ENCODE measurements around the gene TFPI2. TPM values are rescaled to one million over a fixed set of nuclear protein-coding genes. Genes with fewer than 3 reads are reported as not detected.

Gene TFPI2
- total RNA-seq, 1 experiment from 2014 or later: 4.4 TPM

DNA sequence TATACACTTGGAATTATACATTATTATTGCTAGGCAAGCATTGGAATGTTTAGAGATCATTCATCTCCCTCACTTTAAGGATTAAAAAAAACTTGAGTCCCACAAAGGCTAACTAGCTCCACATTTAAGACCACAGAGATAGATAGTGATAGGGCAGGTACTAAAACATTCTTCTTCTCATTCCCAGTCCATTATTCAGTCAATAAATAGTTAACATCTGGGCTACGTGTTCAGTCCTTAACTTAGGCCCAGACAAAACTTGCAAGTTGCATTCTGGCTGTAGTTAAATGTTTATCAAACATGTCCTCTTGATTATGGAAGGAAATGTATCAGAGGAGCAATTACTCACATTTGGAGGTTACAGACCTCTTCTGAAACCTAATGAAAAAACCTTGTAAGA, 33.4 kb upstream of the TFPI2 start:
- Histone ChIP-seq H4K20me1 (ENCODE audit: control insufficient read depth, insufficient read depth, insufficient read length) (no peaks in the 10 kb centered on the region), H3T11ph (ENCODE audit: low read length) (no peak overlapping the region), H3K9ac (ENCODE audit: extremely low read depth, insufficient read length, low read length) (no peak overlapping the region), H3K4ac (ENCODE audit: low read depth, low read length) (no peak overlapping the region), H3K9me3 (ENCODE audit: control insufficient read depth, low read depth, low read length) (no peaks in the 10 kb centered on the region), H4K91ac (ENCODE audit: insufficient read length, low read depth, low read length) (no peak overlapping the region), H3K18ac (ENCODE audit: insufficient read length, low read depth, low read length) (no peak overlapping the region), H3K4me1 (ENCODE audit: insufficient read depth, low read length) (no peaks in the 10 kb centered on the region), H4K8ac (replicated peaks; ENCODE audit: insufficient read length, low read depth, low read length) (no peak overlapping the region), H3K79me1 (ENCODE audit: insufficient read depth, low read depth, low read length, poor library complexity, severe bottlenecking) (no peaks in the 10 kb centered on the region), H2BK5ac (ENCODE audit: insufficient read length, low read length) (no peak overlapping the region), H3K27ac (ENCODE audit: insufficient read length, low read depth, low read length) (no peak overlapping the region), H2BK120ac (ENCODE audit: low read depth, low read length, poor library complexity, severe bottlenecking) (no peak overlapping the region), H2AK5ac (ENCODE audit: insufficient read length, low read length) (no peak overlapping the region), H3K14ac (ENCODE audit: insufficient read depth, low read length) (no peak overlapping the region), H2BK12ac (ENCODE audit: insufficient read length, low read depth, low read length) (no peak overlapping the region), H2BK15ac (ENCODE audit: low read depth, low read length) (no peak overlapping the region), H3K23ac (ENCODE audit: insufficient read length, low read depth, low read length) (no peak overlapping the region), H4K5ac (ENCODE audit: insufficient read length, low read depth, low read length) (no peak overlapping the region), H3K23me2 (ENCODE audit: insufficient read length, low read depth, low read length, poor library complexity, severe bottlenecking) (peaks cover 7% of the 10 kb centered on the region), H3K79me2 (ENCODE audit: insufficient read depth, low read length) (no peaks in the 10 kb centered on the region), H2AFZ (ENCODE audit: low read length) (no peak overlapping the region), H3K4me2 (ENCODE audit: insufficient read depth, insufficient read length, low read length) (no peak overlapping the region), H3K27me3 (ENCODE audit: insufficient read depth, low read length) (no peaks in the 10 kb centered on the region), H3K56ac (ENCODE audit: insufficient read length, low read depth, low read length) (no peak overlapping the region), H2BK20ac (ENCODE audit: low read depth, low read length, poor library complexity, severe bottlenecking) (no peak overlapping the region)
- DNase-seq: no peak
- Mint-ChIP-seq H3K27ac (no peak overlapping the region), H3K4me3 (no peak overlapping the region), H3K4me1 (peaks cover 15 to 19% of the 10 kb centered on the region in 2 experiments), H3K9me3 (no peaks in the 10 kb centered on the region), H3K36me3 (ENCODE audit: insufficient read depth in 1 of 3, low read depth in 3 of 3) (no peaks in the 10 kb centered on the region), H3K27me3 (ENCODE audit: low read depth) (peaks cover 3% of the 10 kb centered on the region)
- TF ChIP-seq, protein P1, sequence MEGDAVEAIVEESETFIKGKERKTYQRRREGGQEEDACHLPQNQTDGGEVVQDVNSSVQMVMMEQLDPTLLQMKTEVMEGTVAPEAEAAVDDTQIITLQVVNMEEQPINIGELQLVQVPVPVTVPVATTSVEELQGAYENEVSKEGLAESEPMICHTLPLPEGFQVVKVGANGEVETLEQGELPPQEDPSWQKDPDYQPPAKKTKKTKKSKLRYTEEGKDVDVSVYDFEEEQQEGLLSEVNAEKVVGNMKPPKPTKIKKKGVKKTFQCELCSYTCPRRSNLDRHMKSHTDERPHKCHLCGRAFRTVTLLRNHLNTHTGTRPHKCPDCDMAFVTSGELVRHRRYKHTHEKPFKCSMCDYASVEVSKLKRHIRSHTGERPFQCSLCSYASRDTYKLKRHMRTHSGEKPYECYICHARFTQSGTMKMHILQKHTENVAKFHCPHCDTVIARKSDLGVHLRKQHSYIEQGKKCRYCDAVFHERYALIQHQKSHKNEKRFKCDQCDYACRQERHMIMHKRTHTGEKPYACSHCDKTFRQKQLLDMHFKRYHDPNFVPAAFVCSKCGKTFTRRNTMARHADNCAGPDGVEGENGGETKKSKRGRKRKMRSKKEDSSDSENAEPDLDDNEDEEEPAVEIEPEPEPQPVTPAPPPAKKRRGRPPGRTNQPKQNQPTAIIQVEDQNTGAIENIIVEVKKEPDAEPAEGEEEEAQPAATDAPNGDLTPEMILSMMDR (conservative IDR thresholded peaks at IDR 0.05): no peak
- WGBS (ENCODE audit: extremely low coverage, insufficient read length, low lambda C conversion rate): no CpG with 5 or more reads among the region's 1 CpG
